GM12891 (cell line): Measurements from ENCODE around the gene GID8. TPM values are rescaled to one million over a fixed set of nuclear protein-coding genes. Genes with fewer than 3 reads are reported as not detected.

Source experiments
- DNase-seq: peaks from one replicate; pipeline ENCODE4 v3.0.0; 2011; ENCODE audit warnings: low spot score; ENCODE audit not compliant: insufficient read length
- FAIRE-seq: peaks from 2 replicates; lab custom pipeline; 2011; peaks lifted over from hg19 to GRCh38; lab: Jason Lieb, UNC
- PAX5 ChIP-seq: IDR thresholded peaks from 2 replicates; pipeline ENCODE4 v1.6.1; 2011; ENCODE audit warnings: low read length, moderate library complexity, mild to moderate bottlenecking; ENCODE audit not compliant: insufficient read depth, severe bottlenecking
- POLR2A ChIP-seq: IDR thresholded peaks from 2 replicates; pipeline ENCODE4 v1.6.1; 2011; ENCODE audit warnings: low read depth, low read length, control low read depth
- POLR2AphosphoS5 ChIP-seq: IDR thresholded peaks from 2 replicates; pipeline ENCODE4 v1.6.1; 2011; ENCODE audit warnings: low read depth, low read length, control low read depth
- POU2F2 ChIP-seq: IDR thresholded peaks from 2 replicates; pipeline ENCODE4 v1.6.1; 2011; ENCODE audit warnings: low read depth, mild to moderate bottlenecking, control low read depth, low read length, moderate library complexity
- SPI1 ChIP-seq: IDR thresholded peaks from 2 replicates; pipeline ENCODE4 v1.6.1; 2011; ENCODE audit warnings: low read depth, low read length, control low read depth
- TAF1 ChIP-seq: IDR thresholded peaks from 2 replicates; pipeline ENCODE4 v1.6.1; 2011; ENCODE audit warnings: low read depth, low read length, control low read depth
- polyA plus RNA-seq: library from polyadenylated mRNA; unstranded; fragments of >200 nt; gene quantifications from one replicate; pipeline ENCODE4 v1.2.1, GENCODE V29; 2012; ENCODE audit warnings: low read depth, missing spikeins, inconsistent platforms; ENCODE audit not compliant: missing spikeins

Gene GID8
- polyA plus RNA-seq = 23.0 TPM

- FAIRE-seq (no peak), DNase-seq (no peak)
- TF ChIP-seq PAX5 (no peak), SPI1 (no peak)
These were observed at the start of gene GID8 for GRCh38 chr20:62938105-62938888. TSS of gene GID8 (plus strand) at chr20:62938147. CDS start at chr20:62941503, 3,356 bp downstream.

GRCh38 chr20:62888406-62888805 is 49.5 kb upstream of the GID8 start:
- DNase-seq = no peak
- TF ChIP-seq SPI1 (no peak), TAF1 (no peak), POU2F2 (no peak), PAX5 (no peak), POLR2AphosphoS5 (no peak), POLR2A (no peak)
- no peak for FAIRE-seq

- TF ChIP-seq SPI1 (no peak), POU2F2 (no peak), TAF1 (no peak), POLR2AphosphoS5 (no peak), POLR2A (no peak), PAX5 (no peak)
- DNase-seq (no peak), FAIRE-seq (no peak)
These were observed 49.0 kb upstream of the GID8 start for GRCh38 chr20:62888910-62889309.

- TF ChIP-seq POLR2A (no peak), POU2F2 (no peak), TAF1 (no peak), SPI1 (no peak), PAX5 (no peak), POLR2AphosphoS5 (no peak)
- no peak for DNase-seq
- FAIRE-seq = no peak
These were observed 48.5 kb upstream of the GID8 start for GRCh38 chr20:62889411-62889810.

GRCh38 chr20:62889871-62890270 is 48.1 kb upstream of the GID8 start:
- FAIRE-seq = no peak
- no peak for DNase-seq
- TF ChIP-seq POU2F2 (no peak), POLR2AphosphoS5 (no peak), PAX5 (no peak), POLR2A (no peak), TAF1 (no peak)

- FAIRE-seq (no peak), DNase-seq (no peak)
- TF ChIP-seq POU2F2 = no peak
- TF ChIP-seq PAX5 = no peak
- TF ChIP-seq SPI1 = no peak
- no peak for TF ChIP-seq POLR2AphosphoS5
- TF ChIP-seq POLR2A = no peak
- no peak for TF ChIP-seq TAF1
These were observed 47.5 kb upstream of the GID8 start for GRCh38 chr20:62890444-62890843.

GRCh38 chr20:62891111-62891510 is 46.8 kb upstream of the GID8 start:
- DNase-seq = no peak
- TF ChIP-seq SPI1 (no peak), POLR2A (no peak)
- FAIRE-seq = no peak

- no peak for TF ChIP-seq SPI1
- no peak for TF ChIP-seq POU2F2
- no peak for TF ChIP-seq TAF1
- no peak for TF ChIP-seq POLR2A
- no peak for TF ChIP-seq POLR2AphosphoS5
- no peak for TF ChIP-seq PAX5
- DNase-seq (no peak), FAIRE-seq (no peak)
These were observed 45.3 kb upstream of the GID8 start for GRCh38 chr20:62892348-62893304.

GRCh38 chr20:62893700-62894099 is 44.2 kb upstream of the GID8 start:
- FAIRE-seq (no peak), DNase-seq (no peak)
- TF ChIP-seq PAX5 (no peak), POLR2AphosphoS5 (no peak), SPI1 (no peak), POU2F2 (no peak), POLR2A (no peak), TAF1 (no peak)

- DNase-seq = no peak
- no peak for TF ChIP-seq TAF1
- no peak for TF ChIP-seq POU2F2
- TF ChIP-seq POLR2AphosphoS5 = no peak
- no peak for TF ChIP-seq POLR2A
- no peak for TF ChIP-seq PAX5
- no peak for TF ChIP-seq SPI1
These were observed 43.7 kb upstream of the GID8 start for GRCh38 chr20:62894261-62894660.

More at GRCh38 chr20:62894261-62894660, 43.7 kb upstream of the GID8 start:
- no peak for FAIRE-seq
